ENCODE results near the gene COL4A3.

Gene COL4A3

DNA sequence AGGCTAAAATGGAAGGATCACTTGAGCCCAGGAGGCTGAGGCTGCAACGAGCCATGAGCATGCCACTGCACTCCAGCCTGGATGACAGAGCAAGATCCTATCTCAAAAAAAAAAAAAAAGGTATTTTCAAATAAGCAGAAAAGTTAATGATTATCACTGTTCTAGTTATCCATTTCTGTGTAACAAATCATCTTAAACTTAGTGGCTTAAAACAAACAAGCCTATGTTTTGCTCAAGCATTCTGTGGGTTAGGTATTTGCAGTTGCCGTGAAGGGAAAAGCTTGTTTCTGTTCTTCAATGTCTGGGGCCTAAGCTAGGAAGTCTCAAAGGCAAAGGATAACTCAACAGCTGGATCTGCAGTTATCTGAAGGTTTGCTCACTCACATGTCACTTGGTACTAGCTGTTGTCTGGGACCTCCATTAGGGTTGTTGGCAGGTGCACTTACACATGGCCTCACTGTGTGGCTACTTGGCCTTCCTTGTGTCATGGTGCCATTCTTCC, 174.7 kb downstream of the COL4A3 start:
- no peak for DNase-seq (ENCODE audit: low read depth, low spot score)

DNA sequence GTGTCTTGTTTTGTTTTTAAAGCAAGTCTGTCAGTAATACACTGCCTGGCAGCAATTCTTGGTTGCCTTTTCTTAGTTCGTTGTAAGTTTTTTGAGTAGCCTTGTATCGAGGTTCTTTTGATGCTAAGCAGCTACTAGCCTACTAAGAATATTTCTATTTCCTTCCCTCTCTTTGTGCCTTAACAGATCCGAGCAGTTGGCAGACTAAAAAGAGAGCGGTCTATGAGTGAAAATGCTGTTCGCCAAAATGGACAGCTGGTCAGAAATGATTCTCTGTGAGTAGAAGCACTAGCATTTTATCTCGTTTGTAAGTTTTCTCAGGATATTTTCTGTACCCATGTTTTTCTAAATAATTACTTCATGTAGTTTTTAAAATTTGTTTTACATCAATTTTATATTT, 175.7 kb downstream of the COL4A3 start:
- no peak for DNase-seq (ENCODE audit: low read depth, low spot score)

DNA sequence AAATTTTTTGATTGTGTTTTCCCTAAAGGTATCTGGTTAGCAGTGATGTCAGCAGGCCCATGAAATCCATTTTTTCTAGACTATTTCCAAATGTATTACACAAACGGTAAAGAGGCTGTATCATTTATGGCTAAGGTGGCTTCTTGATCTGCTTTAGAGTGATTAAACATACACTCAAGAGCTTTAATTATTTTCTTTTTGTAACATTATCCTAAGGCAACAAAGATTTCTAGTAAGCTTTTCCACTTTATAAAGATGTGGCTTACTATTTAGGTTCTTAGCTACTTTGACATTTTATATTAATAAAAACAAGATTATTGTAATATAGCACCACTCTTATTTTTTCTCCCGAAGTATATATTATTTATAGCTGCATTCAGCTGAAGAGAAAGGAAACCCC, 177.1 kb downstream of the COL4A3 start:
- DNase-seq (ENCODE audit: low read depth, low spot score), result no peak

DNA sequence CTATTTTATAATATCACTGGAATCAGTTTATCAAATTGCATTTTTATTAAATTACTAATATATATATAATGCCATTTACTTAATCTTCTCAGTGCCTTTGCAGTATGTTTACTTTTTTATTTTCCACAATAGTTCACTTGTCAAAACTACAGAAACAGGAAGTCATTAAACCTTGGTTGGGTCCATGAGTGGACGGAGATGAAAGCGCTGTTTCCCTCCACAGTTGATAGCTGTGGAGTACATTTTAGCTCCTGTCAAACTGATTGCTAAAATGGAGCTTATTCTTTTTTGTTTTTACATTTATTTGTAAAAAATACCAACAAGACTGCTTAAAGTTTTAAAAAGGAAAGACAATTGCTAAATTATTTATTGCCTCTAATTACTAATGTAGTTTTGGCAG, 179.8 kb downstream of the COL4A3 start:
- DNase-seq (ENCODE audit: low read depth, low spot score), result no peak

DNA sequence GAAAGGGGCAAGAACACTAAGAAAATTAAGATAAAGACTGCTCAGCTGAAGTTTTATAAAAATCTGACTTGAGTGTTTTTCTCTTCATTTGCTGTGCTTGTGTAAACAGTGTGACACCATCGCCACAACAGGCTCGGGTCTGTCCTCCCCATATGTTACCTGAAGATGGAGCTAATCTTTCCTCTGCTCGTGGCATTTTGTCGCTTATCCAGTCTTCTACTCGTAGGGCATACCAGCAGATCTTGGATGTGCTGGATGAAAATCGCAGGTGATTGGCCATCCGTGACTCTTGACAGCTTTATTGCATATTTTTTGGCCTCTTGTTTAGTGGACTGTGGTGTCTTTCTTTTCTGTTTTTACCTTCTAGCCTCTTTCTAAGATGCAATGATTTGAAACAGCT, 182.7 kb downstream of the COL4A3 start:
- no peak for DNase-seq (ENCODE audit: low read depth, low spot score)

DNA sequence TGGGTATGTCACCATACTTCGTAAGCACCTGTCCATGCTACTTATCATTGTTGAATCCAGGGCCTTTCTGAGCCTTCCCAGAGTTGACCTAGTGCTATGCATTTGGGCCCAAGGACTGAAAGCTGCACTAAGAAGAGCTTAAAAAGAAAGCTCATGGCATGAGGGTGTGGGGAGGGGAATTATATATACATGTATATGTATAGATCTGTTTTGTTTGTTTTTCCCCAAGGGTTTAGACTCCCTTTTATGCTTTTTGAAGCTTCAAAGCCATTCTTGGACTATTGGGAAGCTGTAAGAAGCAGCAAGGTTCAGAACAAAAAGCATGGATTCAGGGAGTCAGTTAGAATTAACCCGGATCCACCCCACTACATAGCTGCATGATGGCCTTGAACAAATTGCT, 183.9 kb downstream of the COL4A3 start:
- no peak for DNase-seq (ENCODE audit: low read depth, low spot score)

DNA sequence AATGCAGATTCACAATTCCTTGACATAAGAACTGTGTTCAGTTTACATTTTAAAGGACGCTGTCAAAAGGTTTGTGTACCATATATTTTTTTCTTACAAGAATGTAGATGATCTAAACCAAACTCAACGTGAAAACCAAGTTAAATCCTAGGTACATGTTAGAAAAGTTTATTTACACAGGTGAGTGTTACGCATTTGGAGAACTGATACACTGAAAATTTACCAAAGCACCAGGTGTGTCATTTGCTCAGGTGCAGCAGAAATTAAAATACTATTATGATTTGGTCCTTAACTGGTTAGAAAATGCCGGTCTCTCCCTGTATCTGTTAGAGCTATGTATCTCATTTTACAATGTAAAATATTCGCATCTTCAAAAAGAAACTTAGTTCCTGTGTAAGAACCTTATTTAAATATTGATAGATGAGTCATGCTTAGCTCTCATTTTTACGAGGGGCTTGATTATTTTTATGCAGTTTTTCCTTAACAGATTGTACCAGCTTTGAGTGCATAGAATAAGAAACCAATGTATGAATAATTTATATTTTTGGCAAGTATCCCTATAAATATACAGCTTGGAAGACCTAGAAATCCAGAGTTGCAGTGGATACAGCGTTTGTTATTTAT, 185.7 kb downstream of the COL4A3 start:
- no peak for DNase-seq (ENCODE audit: low read depth, low spot score)

DNA sequence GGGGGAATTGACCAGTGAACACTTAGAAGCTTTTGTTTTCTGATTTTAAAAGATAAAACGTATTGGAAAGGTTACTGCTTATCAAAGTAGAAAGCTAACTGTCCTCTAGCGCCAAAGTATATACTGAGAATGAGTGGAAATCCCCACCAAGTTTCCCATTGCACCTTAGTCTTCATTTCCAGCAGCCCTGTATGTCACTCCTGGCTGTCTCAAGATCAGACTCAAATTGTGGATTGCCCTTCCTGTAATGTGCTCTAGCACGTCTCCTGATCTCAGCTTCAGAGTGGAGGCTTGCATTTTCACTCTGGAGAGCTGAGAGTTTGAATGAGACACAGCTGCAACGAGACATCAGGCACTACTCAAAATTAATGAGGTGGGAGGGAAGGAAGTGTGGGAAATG, 187.2 kb downstream of the COL4A3 start:
- no peak for DNase-seq (ENCODE audit: low read depth, low spot score)

DNA sequence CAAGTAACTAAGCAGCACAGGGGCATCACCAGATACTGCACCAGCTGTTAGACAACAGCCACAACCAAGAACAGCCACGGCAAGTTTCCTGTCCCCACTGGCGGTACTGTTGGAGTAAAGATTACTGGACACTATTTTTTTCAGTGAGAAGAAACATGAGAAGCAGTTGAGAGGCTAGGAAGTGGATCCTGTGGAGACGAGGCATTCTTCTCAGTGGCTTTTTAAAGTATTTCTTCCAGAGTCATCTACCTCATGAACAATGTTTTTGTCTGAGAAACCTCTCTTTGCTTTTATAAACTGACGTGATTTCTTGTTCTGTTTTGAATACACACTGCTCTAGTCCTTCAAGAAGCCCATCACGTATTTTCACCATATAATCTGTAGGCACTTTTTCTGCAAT, 195.9 kb downstream of the COL4A3 start:
- DNase-seq (ENCODE audit: low read depth, low spot score), result no peak

DNA sequence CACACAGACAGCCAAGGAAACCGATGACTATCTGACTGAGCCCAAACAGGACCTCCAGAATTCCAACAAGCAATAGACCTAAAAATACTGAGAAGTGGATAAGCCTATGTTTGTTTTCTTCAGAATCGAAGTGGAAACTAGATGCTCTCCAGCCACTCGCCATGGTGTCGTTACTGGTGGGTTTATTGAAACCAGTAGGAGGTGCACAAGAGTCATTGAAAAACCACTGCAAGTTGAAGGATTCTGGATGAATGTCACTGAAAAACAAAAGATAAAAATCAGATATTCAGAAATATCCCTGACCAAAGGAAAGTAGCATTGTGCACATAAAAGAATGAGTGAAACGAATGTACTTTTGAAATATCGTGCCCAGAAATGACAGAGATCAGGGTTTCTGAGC, 199.3 kb downstream of the COL4A3 start:
- no peak for DNase-seq (ENCODE audit: low read depth, low spot score)
